ENCODE data around the gene KCNQ5. TPM values are rescaled to one million over a fixed set of nuclear protein-coding genes. Genes with fewer than 3 reads are reported as not detected.

KCNQ5 gene
- total RNA-seq, 1 experiment from 2014 or later: 0.07 TPM

DNA sequence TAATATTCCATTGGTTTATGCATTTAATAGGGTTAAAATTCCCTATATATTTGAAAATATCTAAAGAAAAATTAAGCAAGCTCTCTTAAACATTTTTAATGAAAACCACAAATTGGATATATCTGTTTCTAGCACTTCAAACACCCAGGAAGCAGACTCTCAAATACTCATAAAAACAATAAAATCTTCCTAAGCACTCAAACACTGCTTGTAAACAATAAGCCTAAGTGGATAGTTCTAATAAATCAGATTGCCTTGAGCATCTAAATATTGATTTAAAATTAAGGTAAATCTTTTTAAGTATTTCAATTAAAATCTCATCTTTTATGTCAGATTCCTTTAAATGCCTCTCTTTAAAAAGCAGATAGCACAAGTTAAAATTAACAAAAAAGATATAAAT is 254.4 kb downstream of the KCNQ5 start:
- H2BK20ac ChIP-seq (ENCODE audit: low read depth, low read length, poor library complexity, severe bottlenecking): no peak overlapping the region
- no peak overlapping the region for H3K18ac ChIP-seq (ENCODE audit: insufficient read length, low read depth, low read length)
- no peak overlapping the region for H2BK5ac ChIP-seq (ENCODE audit: insufficient read length, low read length)
- no peak overlapping the region for H3K23ac ChIP-seq (ENCODE audit: insufficient read length, low read depth, low read length)
- no peak overlapping the region for H3K4me2 ChIP-seq (ENCODE audit: insufficient read depth, insufficient read length, low read length)
- TF ChIP-seq, protein P1, sequence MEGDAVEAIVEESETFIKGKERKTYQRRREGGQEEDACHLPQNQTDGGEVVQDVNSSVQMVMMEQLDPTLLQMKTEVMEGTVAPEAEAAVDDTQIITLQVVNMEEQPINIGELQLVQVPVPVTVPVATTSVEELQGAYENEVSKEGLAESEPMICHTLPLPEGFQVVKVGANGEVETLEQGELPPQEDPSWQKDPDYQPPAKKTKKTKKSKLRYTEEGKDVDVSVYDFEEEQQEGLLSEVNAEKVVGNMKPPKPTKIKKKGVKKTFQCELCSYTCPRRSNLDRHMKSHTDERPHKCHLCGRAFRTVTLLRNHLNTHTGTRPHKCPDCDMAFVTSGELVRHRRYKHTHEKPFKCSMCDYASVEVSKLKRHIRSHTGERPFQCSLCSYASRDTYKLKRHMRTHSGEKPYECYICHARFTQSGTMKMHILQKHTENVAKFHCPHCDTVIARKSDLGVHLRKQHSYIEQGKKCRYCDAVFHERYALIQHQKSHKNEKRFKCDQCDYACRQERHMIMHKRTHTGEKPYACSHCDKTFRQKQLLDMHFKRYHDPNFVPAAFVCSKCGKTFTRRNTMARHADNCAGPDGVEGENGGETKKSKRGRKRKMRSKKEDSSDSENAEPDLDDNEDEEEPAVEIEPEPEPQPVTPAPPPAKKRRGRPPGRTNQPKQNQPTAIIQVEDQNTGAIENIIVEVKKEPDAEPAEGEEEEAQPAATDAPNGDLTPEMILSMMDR (conservative IDR thresholded peaks at IDR 0.05): no peak
- H2AFZ ChIP-seq (ENCODE audit: low read length): no peak overlapping the region
- no peak overlapping the region for H3K4me3 Mint-ChIP-seq
- H3K4me1 Mint-ChIP-seq: no peaks in the 10 kb centered on the region
- H2BK12ac ChIP-seq (ENCODE audit: insufficient read length, low read depth, low read length): no peak overlapping the region
- H3K27ac ChIP-seq (ENCODE audit: insufficient read length, low read depth, low read length): no peak overlapping the region
- no peak overlapping the region for H3K9ac ChIP-seq (ENCODE audit: extremely low read depth, insufficient read length, low read length)
- H3K14ac ChIP-seq (ENCODE audit: insufficient read depth, low read length): no peak overlapping the region
- H4K8ac ChIP-seq (replicated peaks; ENCODE audit: insufficient read length, low read depth, low read length): no peak overlapping the region
- H3K27ac Mint-ChIP-seq: no peak overlapping the region
- H4K5ac ChIP-seq (ENCODE audit: insufficient read length, low read depth, low read length): no peak overlapping the region
- H2BK15ac ChIP-seq (ENCODE audit: low read depth, low read length): no peak overlapping the region
- H3K4ac ChIP-seq (ENCODE audit: low read depth, low read length): no peak overlapping the region
- no peaks in the 10 kb centered on the region for H3K23me2 ChIP-seq (ENCODE audit: insufficient read length, low read depth, low read length, poor library complexity, severe bottlenecking)
- H3K79me1 ChIP-seq (ENCODE audit: insufficient read depth, low read depth, low read length, poor library complexity, severe bottlenecking): no peaks in the 10 kb centered on the region
- no peaks in the 10 kb centered on the region for H4K20me1 ChIP-seq (ENCODE audit: control insufficient read depth, insufficient read depth, insufficient read length)
- H3K27me3 Mint-ChIP-seq (ENCODE audit: low read depth): no peaks in the 10 kb centered on the region
- no peaks in the 10 kb centered on the region for H3K9me3 ChIP-seq (ENCODE audit: control insufficient read depth, low read depth, low read length)
- no peak overlapping the region for H2BK120ac ChIP-seq (ENCODE audit: low read depth, low read length, poor library complexity, severe bottlenecking)
- H3K4me1 ChIP-seq (ENCODE audit: insufficient read depth, low read length): no peaks in the 10 kb centered on the region
- H3K79me2 ChIP-seq (ENCODE audit: insufficient read depth, low read length): no peaks in the 10 kb centered on the region
- H4K91ac ChIP-seq (ENCODE audit: insufficient read length, low read depth, low read length): no peak overlapping the region
- no peak overlapping the region for H3K56ac ChIP-seq (ENCODE audit: insufficient read length, low read depth, low read length)
- no peak overlapping the region for H3T11ph ChIP-seq (ENCODE audit: low read length)
- H2AK5ac ChIP-seq (ENCODE audit: insufficient read length, low read length): no peak overlapping the region
- DNase-seq: no peak
- H3K36me3 Mint-ChIP-seq (ENCODE audit: insufficient read depth in 1 of 3, low read depth in 3 of 3): no peaks in the 10 kb centered on the region
- H3K27me3 ChIP-seq (ENCODE audit: insufficient read depth, low read length): no peaks in the 10 kb centered on the region
- no peaks in the 10 kb centered on the region for H3K9me3 Mint-ChIP-seq

All from H9 (cell line).